Pancreas (tissue), 10 donors: Measurements from ENCODE around the gene AXIN2. TPM values are rescaled to one million over a fixed set of nuclear protein-coding genes. Genes with fewer than 3 reads are reported as not detected.

Experiments
- ATAC-seq, 4 donors: fragments of 200-7000 bp; cut with Tn5 transposase; one replicate each; pipeline versions ENCODE4 v1.8.0 to v1.9.1; 2020; ENCODE audit warnings: mild to moderate bottlenecking in 4 of 4, moderate library complexity in 4 of 4
- DNase-seq, 6 donors: peaks; one replicate each; pipeline ENCODE4 v3.0.0-alpha.2; 2020
- FAIRE-seq: peaks from 2 replicates; lab custom pipeline; 2012; peaks lifted over from hg19 to GRCh38; lab: Jason Lieb, UNC
- H3K27ac ChIP-seq, 4 donors: fragments of 200-600 bp; sonication (generic); 1 replicate in 3 of 4; 2 replicates in 1 of 4; pipeline versions ENCODE4 v1.5.0 to v1.8.0; 2020
- H3K27me3 ChIP-seq, 4 donors: fragments of 200-600 bp; one replicate each; pipeline ENCODE4 v1.8.0; 2021
- H3K36me3 ChIP-seq, 3 donors: fragments of 200-600 bp; sonication (generic) in 1 of 3; one replicate each; pipeline versions ENCODE4 v1.5.0 to v1.8.0; 2020 to 2021
- H3K4me1 ChIP-seq, 3 donors: fragments of 200-600 bp; one replicate each; pipeline ENCODE4 v1.8.0; 2021
- H3K4me3 ChIP-seq, 4 donors: fragments of 200-600 bp; sonication (generic) in 2 of 4; one replicate each; pipeline versions ENCODE4 v1.5.0 to v1.8.0; 2020 to 2021
- H3K9me3 ChIP-seq, 4 donors: fragments of 200-600 bp; one replicate each; pipeline ENCODE4 v1.8.0; 2021
- WGBS, 2 donors: extraction: QIAGEN DNeasy Blood & Tissue Kit; methylation state at CpG; one replicate each; pipeline ENCODE4 v1.1.7; 2013; 5-methylcytosine and 5-hydroxymethylcytosine counted together
- intact Hi-C, 3 donors: fragments of 100-400 bp; cut with DNase I; formaldehyde crosslinking; loops; one replicate each; pipeline versions ENCODE4 v1.11.1 to v1.14.2; 2022
- polyA plus RNA-seq, 2 donors: library from polyadenylated mRNA; stranded (reverse); fragments of 200-250 nt; gene quantifications; one replicate each; pipeline ENCODE4 v1.2.3, GENCODE V29; 2013
- total RNA-seq, 6 donors: library from RNA; stranded (reverse); fragmentation: NEBNext Ultra II Directional in 4 of 6; extraction: Animal tissue kit (Norgen Biotek cat#: 25700) in 4 of 6; gene quantifications; one replicate each; pipeline versions ENCODE4 v1.2.1 to v1.2.4, GENCODE V29; 2021 to 2023
- TF ChIP-seq, protein P1 (sequence below), 4 donors: fragments of 200-600 bp; sonication (generic) in 3 of 4; IDR thresholded peaks; one replicate each; pipeline versions ENCODE4 v1.5.0 to v1.8.0; 2021; ENCODE audit warnings: antibody characterized with exemption in 4 of 4
- donor health status: healthy with polysubstance abuse.
- donor health status: DM: no; HTN: no; CAD: no; lungs with moderate emphysema.
- donor health status: DM: no; HTN: no; CAD: no.
- donor health status: control.
- donor health status: control.
- donor health status: Bipolar disorder and iron deficiency.
- donor health status: DM: yes; HTN: yes; CAD: no.
- donor health status: DM: no; HTN: no; CAD: no.
- donor health status: DM: no; HTN: no; CAD: no.
- donor health status: DM: yes; HTN: yes; CAD: no.

Gene AXIN2
- total and polyA plus RNA-seq, 8 donors = 2.5 to 13.1 (median 3.3) TPM

DNA sequence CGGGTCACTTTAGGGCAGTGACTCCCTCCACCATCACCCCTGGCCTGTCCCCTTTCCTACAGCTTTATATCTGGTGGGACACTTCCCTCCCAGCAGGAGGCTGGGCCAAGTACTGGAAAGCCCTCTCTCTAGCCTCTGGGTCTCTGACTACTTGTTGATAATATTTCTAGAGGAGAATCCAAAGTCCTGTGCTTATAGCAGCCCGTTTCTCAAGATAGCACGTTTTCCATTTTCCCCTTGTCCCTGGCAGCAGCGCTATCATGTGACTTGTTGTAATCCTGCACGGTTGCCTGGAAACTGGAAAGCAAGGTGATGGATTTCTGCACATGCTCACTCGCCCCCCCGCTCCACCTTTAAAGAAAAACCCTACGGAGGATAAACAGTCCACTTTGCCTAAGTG is 3.3 kb upstream of the AXIN2 start:
- FAIRE-seq (no peak), DNase-seq (peak in 5 of 6 donors; percentile 40 to 81 (median 61)), ATAC-seq (peak; percentile 35 to 62 (median 56))
- TF ChIP-seq, protein P1, sequence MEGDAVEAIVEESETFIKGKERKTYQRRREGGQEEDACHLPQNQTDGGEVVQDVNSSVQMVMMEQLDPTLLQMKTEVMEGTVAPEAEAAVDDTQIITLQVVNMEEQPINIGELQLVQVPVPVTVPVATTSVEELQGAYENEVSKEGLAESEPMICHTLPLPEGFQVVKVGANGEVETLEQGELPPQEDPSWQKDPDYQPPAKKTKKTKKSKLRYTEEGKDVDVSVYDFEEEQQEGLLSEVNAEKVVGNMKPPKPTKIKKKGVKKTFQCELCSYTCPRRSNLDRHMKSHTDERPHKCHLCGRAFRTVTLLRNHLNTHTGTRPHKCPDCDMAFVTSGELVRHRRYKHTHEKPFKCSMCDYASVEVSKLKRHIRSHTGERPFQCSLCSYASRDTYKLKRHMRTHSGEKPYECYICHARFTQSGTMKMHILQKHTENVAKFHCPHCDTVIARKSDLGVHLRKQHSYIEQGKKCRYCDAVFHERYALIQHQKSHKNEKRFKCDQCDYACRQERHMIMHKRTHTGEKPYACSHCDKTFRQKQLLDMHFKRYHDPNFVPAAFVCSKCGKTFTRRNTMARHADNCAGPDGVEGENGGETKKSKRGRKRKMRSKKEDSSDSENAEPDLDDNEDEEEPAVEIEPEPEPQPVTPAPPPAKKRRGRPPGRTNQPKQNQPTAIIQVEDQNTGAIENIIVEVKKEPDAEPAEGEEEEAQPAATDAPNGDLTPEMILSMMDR (IDR thresholded peaks at IDR 0.05) = no peak
- intact Hi-C loops = no loop called here
- H3K27me3 ChIP-seq = no peaks in the 10 kb centered on the region
- H3K4me1 ChIP-seq = peaks cover 4 to 11% (median 6%) of the 10 kb centered on the region in 3 donors
- H3K27ac ChIP-seq = peak overlapping the region in 3 of 4 donors; percentile 35 to 79 (median 63)
- H3K4me3 ChIP-seq = no peak overlapping the region
- no peaks in the 10 kb centered on the region for H3K36me3 ChIP-seq
- WGBS, 2 donors = 13 to 16% methylated on average over 8 of the region's 8 CpGs
- H3K9me3 ChIP-seq = no peaks in the 10 kb centered on the region

DNA sequence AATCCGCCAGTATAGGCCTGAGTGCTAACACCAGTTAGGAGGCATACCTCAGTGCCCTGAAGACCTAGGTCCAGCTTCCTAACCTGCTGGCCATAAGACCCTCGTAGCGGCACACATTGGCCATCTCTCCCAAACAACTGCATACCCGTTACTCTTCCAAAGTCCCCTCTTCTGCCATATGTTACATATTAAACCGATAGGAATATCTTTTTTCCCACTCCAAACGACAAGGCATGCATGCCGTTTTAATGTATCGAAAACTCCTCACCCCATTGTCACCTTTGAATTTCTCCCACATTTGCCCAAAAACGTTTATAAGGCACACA is 721 bp upstream of the AXIN2 start:
- no peaks in the 10 kb centered on the region for H3K27me3 ChIP-seq
- no peaks in the 10 kb centered on the region for H3K9me3 ChIP-seq
- no peak for DNase-seq
- WGBS, 2 donors = 40 to 41% methylated on average over 9 of the region's 9 CpGs
- peaks cover 9 to 27% (median 9%) of the 10 kb centered on the region in 3 donors for H3K4me1 ChIP-seq
- no peak overlapping the region for H3K27ac ChIP-seq
- intact Hi-C loops = no loop called here
- H3K4me3 ChIP-seq = peak overlapping the region in 2 of 4 donors; percentile 89 to 90
- ATAC-seq = no peak
- no peaks in the 10 kb centered on the region for H3K36me3 ChIP-seq
- TF ChIP-seq, protein P1 (IDR thresholded peaks at IDR 0.05) = no peak
- no peak for FAIRE-seq

DNA sequence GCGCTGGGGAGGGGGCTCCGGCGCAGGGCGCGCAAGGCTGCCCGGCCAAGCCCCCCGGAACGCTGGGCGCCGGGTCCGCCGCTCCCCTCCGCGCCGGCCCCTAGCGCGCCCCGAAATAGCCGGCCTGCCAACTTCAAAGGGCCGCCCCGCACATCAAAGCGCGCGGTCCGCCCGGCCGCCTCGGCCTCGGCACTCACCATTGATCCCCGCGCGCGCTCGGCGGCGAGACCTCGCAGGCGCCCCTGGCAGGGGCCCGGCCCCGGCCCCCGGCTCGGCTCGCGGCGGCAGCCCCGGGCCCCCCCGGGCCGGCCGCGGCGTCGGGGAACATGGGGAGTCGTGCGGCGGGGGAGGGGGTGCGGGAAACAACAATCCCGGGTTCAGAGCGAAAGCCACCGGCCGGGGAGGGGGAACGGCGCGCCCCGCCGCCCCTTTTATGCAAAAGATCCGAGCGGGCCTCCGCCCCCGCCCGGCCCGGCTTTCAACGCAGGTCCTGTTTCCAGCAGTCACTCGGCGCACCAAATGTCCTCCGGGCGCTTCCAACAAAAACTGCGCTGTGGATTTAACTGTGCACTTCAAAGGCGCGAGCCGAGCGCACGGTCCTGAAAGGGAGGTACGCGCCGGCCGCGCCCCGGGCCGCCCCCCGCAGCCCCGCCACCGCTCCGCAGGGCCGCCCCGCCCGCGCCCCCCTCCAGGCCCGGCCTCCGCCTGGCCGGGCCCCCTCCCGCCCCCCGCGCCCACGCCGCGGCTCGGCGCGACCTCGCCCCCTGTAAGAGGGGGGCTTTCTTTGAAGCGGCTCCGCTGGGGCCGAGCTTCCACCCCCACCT is 608 bp downstream of the AXIN2 start:
- intact Hi-C loops = no loop called here
- H3K9me3 ChIP-seq = no peaks in the 10 kb centered on the region
- no peaks in the 10 kb centered on the region for H3K36me3 ChIP-seq
- FAIRE-seq (no peak), ATAC-seq (peak; percentile 29 to 66 (median 47)), DNase-seq (peak; percentile 86 to 96 (median 88))
- TF ChIP-seq, protein P1 (IDR thresholded peaks at IDR 0.05) = no peak
- H3K27me3 ChIP-seq = no peaks in the 10 kb centered on the region
- peak overlapping the region; percentile 82 to 95 (median 90) for H3K27ac ChIP-seq
- 0 to 1% methylated on average over 43 to 113 of the region's 113 CpGs for WGBS, 2 donors
- H3K4me3 ChIP-seq = peak overlapping the region; percentile 71 to 90 (median 90)
- peaks cover 11 to 38% (median 13%) of the 10 kb centered on the region in 3 donors for H3K4me1 ChIP-seq

DNA sequence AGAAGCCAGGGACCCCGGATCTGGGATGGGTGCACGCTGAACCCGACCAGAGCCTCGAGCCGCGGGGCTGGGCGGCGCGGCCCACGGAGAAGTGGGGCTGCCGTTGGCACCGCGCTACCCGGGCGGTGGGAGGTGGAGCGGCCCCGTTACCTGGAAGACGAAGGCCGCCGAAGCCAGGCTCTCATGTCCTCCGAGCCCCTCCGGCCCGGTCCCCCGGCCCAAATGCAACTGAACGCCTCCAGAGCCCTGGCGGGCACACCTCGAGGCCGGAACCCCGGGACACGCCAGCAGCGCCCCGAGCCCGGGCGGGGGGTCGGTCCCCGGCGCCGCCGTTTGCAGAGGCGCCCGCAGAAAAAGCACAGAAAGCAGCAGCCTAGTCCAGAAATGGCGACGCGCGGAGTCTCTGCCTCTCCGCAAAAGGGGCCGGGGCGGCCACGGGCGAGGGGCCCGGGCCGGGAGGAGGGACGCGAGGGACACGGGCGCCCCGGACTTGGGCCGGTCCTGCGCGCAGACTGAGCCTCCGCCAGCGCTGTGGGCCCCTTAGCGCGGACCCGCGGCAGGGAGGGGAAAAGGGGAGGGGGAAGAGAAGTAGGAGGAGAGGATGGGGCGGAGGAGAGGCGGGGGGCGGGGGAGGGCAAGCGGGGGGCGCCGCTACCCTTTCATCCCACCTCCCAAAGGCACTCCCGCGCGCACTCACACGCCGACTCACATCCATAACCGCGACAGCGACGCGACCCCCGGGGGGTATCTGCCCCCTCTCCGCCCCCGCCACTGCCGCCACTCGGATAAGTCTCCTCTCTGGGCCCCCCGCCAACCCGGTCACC is 1.4 kb downstream of the AXIN2 start:
- FAIRE-seq (no peak), ATAC-seq (peak; percentile 8 to 32 (median 21)), DNase-seq (peak; percentile 26 to 89 (median 50))
- H3K36me3 ChIP-seq = no peaks in the 10 kb centered on the region
- TF ChIP-seq, protein P1 (IDR thresholded peaks at IDR 0.05) = no peak
- peak overlapping the region in 3 of 4 donors; percentile 89 to 95 (median 90) for H3K27ac ChIP-seq
- 0 to 1% methylated on average over 65 to 83 of the region's 89 CpGs for WGBS, 2 donors
- H3K27me3 ChIP-seq = no peaks in the 10 kb centered on the region
- intact Hi-C loops = loop anchor here in 2 of 3 donors (10.0 kb wide), 1 partner anchor 265 kb away; no protein-coding TSS in a partner anchor
- H3K4me1 ChIP-seq = peaks cover 11 to 39% (median 15%) of the 10 kb centered on the region in 3 donors
- peak overlapping the region; percentile 71 to 90 (median 90) for H3K4me3 ChIP-seq
- H3K9me3 ChIP-seq = no peaks in the 10 kb centered on the region
